ENCODE data around the gene FGD6.

Gene FGD6

GRCh38 chr12:95217377-95218149 is at the start of gene FGD6, which contains the start of gene VEZT:
Gene FGD6, minus strand, starts transcription at chr12:95217467. Its CDS starts 227 bp downstream, at chr12:95217240.
Gene VEZT, plus strand, starts transcription at chr12:95217807. Its CDS starts 44 bp downstream, at chr12:95217851.
- peak within 1 kb of the TSS; percentile 91 for H3K4me3 ChIP-seq (ENCODE audit: low read depth, low read length)
- TF ChIP-seq CTCF (IDR thresholded peaks at IDR 0.05; ENCODE audit: low read depth, low read length): peak; percentile 55

GRCh38 chr12:95266254-95266653 is 49.0 kb upstream of the FGD6 start:
- H3K4me3 ChIP-seq (ENCODE audit: low read depth, low read length): no peak overlapping the region
- TF ChIP-seq CTCF (IDR thresholded peaks at IDR 0.05; ENCODE audit: low read depth, low read length): no peak

- no peak overlapping the region for H3K4me3 ChIP-seq (ENCODE audit: low read depth, low read length)
- no peak for TF ChIP-seq CTCF (IDR thresholded peaks at IDR 0.05; ENCODE audit: low read depth, low read length)
Observed at GRCh38 chr12:95265765-95266164, 48.5 kb upstream of the FGD6 start.

- no peak overlapping the region for H3K4me3 ChIP-seq (ENCODE audit: low read depth, low read length)
- TF ChIP-seq CTCF (IDR thresholded peaks at IDR 0.05; ENCODE audit: low read depth, low read length): no peak
Observed at GRCh38 chr12:95262808-95263207, 45.5 kb upstream of the FGD6 start.

GRCh38 chr12:95261109-95261508 is 43.8 kb upstream of the FGD6 start:
- TF ChIP-seq CTCF (IDR thresholded peaks at IDR 0.05; ENCODE audit: low read depth, low read length): no peak

GRCh38 chr12:95259368-95259767 is 42.1 kb upstream of the FGD6 start:
- no peak for TF ChIP-seq CTCF (IDR thresholded peaks at IDR 0.05; ENCODE audit: low read depth, low read length)
- no peak overlapping the region for H3K4me3 ChIP-seq (ENCODE audit: low read depth, low read length)

More at GRCh38 chr12:95261109-95261508, 43.8 kb upstream of the FGD6 start:
- H3K4me3 ChIP-seq (ENCODE audit: low read depth, low read length): no peak overlapping the region

- TF ChIP-seq CTCF (IDR thresholded peaks at IDR 0.05; ENCODE audit: low read depth, low read length): no peak
- H3K4me3 ChIP-seq (ENCODE audit: low read depth, low read length): no peak overlapping the region
Observed at GRCh38 chr12:95258803-95259202, 41.5 kb upstream of the FGD6 start.

Data from WI38 (cell line).